ENCODE results near the gene TRUB1. TPM values are rescaled to one million over a fixed set of nuclear protein-coding genes. Genes with fewer than 3 reads are reported as not detected.

TRUB1 gene
- total and polyA plus RNA-seq, 8 donors, result 2.5 to 9.2 (median 6.5) TPM

- TF ChIP-seq CTCF (IDR thresholded peaks at IDR 0.05), result no peak
- 76 to 82% methylated on average over 13 of the region's 13 CpGs for WGBS, 2 donors
- H3K4me1 ChIP-seq, result peaks cover 0 to 10% (median 10%) of the 10 kb centered on the region in 3 donors
- DNase-seq (no peak), FAIRE-seq (no peak), ATAC-seq (no peak)
- intact Hi-C loops (cut with DNase I), result no loop called here
- H3K27me3 ChIP-seq, result no peaks in the 10 kb centered on the region
- no peak overlapping the region for H3K27ac ChIP-seq
- no peaks in the 10 kb centered on the region for H3K9me3 ChIP-seq
- no peaks in the 10 kb centered on the region for H3K36me3 ChIP-seq
- no peak overlapping the region for H3K4me3 ChIP-seq
These were observed 88.2 kb downstream of the TRUB1 start for GRCh38 chr10:115026056-115026745.

- Histone ChIP-seq H3K9me3 (no peaks in the 10 kb centered on the region), H3K4me1 (peaks cover 0 to 10% (median 10%) of the 10 kb centered on the region in 3 donors), H3K4me3 (no peak overlapping the region), H3K27me3 (no peaks in the 10 kb centered on the region), H3K36me3 (no peaks in the 10 kb centered on the region), H3K27ac (no peak overlapping the region)
- no peak for DNase-seq
- no peak for TF ChIP-seq CTCF (IDR thresholded peaks at IDR 0.05)
- FAIRE-seq, result no peak
- intact Hi-C loops (cut with DNase I), result no loop called here
- WGBS, 2 donors, result 88 to 90% methylated on average over 7 of the region's 7 CpGs
- ATAC-seq, result peak in 1 of 4 donors; percentile 40
These were observed 88.7 kb downstream of the TRUB1 start for GRCh38 chr10:115026746-115027140.

Other genes starting within 250 kb of the TRUB1 start
- gene FHIP2A, start 116.4 kb upstream of the TRUB1 start, total RNA-seq, result 10 to 100 TPM in 2 of 6 donors, 1 to 10 TPM in 4; 5.2 to 19.6 (median 9.0) TPM
- gene FHIP2A, start 116.4 kb upstream of the TRUB1 start, polyA plus RNA-seq, result 1 to 10 TPM; 3.8 to 7.2 TPM
- 1 to 10 TPM; 1.7 to 5.7 (median 4.5) TPM for gene ATRNL1, start 155.2 kb downstream of the TRUB1 start, total RNA-seq
- 1 to 10 TPM in 1 of 2 donors, under 1 TPM in 1; 0.91 to 3.2 TPM for gene ATRNL1, start 155.2 kb downstream of the TRUB1 start, polyA plus RNA-seq

Data from pancreas (tissue), 10 donors.